WTC11 (cell line): ENCODE results near the gene DNAH5. TPM values are rescaled to one million over a fixed set of nuclear protein-coding genes. Genes with fewer than 3 reads are reported as not detected.
A peak's percentile ranks its signal among the peaks of the same experiment; 100 is the strongest.

Experiments
- ATAC-seq: fragments of 200-7000 bp; cut with Tn5 transposase; 2 replicates; pipeline ENCODE4 v1.10.0; 2021; ENCODE audit warnings: mild to moderate bottlenecking, moderate library complexity
- CTCF ChIA-PET: fragments of 300-600 bp; sonication (Branson Sonifier 250); formaldehyde crosslinking; loops from one replicate; lab custom pipeline; 2021; ENCODE audit warnings: antibody characterized with exemption; lab: Charles Lee
- POLR2A ChIA-PET: fragments of 350-600 bp; sonication (Branson Sonifier 250); formaldehyde crosslinking; loops from one replicate; lab custom pipeline; 2021; ENCODE audit warnings: antibody characterized with exemption; lab: Charles Lee
- DNase-seq: peaks from one replicate; pipeline ENCODE4 v3.0.0; 2021; ENCODE audit warnings: low spot score
- H3K27ac Mint-ChIP-seq: 2 replicates; pipeline ENCODE4 v1.8.0; 2021; ENCODE audit warnings: mixed read lengths
- H3K27me3 Mint-ChIP-seq: 2 replicates; pipeline ENCODE4 v1.8.0; 2021; ENCODE audit warnings: low read depth, mild to moderate bottlenecking, moderate library complexity, mixed read lengths
- H3K36me3 Mint-ChIP-seq: 2 replicates; pipeline ENCODE4 v1.8.0; 2021; ENCODE audit warnings: mixed read lengths
- H3K4me1 Mint-ChIP-seq: 2 replicates; pipeline ENCODE4 v1.8.0; 2022; ENCODE audit warnings: mixed read lengths
- H3K4me3 Mint-ChIP-seq: 2 replicates; pipeline ENCODE4 v1.8.0; 2021; ENCODE audit warnings: mild to moderate bottlenecking, moderate library complexity, mixed read lengths
- H3K9me3 Mint-ChIP-seq: 2 replicates; pipeline ENCODE4 v1.8.0; 2021; ENCODE audit warnings: mixed read lengths
- AFF4 ChIP-seq: sonication (generic); formaldehyde crosslinking; IDR thresholded peaks from 2 replicates; pipeline ENCODE4 v1.8.1; 2023; ENCODE audit warnings: mild to moderate bottlenecking, missing genetic modification reagents, borderline replicate concordance
- CTCF ChIP-seq: fragments of 200-600 bp; IDR thresholded peaks from 2 replicates; pipeline ENCODE4 v1.8.0; 2022; ENCODE audit warnings: antibody characterized with exemption
- ELF4 ChIP-seq: sonication (generic); formaldehyde crosslinking; IDR thresholded peaks from 2 replicates; pipeline ENCODE4 v1.8.1; 2022; ENCODE audit warnings: low read depth, mild to moderate bottlenecking, moderate library complexity, missing genetic modification reagents
- ETV6 ChIP-seq: sonication (generic); formaldehyde crosslinking; IDR thresholded peaks from 2 replicates; pipeline ENCODE4 v1.8.1; 2022; ENCODE audit warnings: mild to moderate bottlenecking, missing genetic modification reagents
- IRF2 ChIP-seq: sonication (generic); formaldehyde crosslinking; IDR thresholded peaks from 2 replicates; pipeline ENCODE4 v1.8.0; 2022; ENCODE audit warnings: low read depth, missing genetic modification reagents, borderline replicate concordance
- NR3C1 ChIP-seq: sonication (generic); formaldehyde crosslinking; conservative IDR thresholded peaks from 2 replicates; pipeline ENCODE4 v1.8.1; 2023; ENCODE audit warnings: low read depth, mild to moderate bottlenecking, missing genetic modification reagents
- PREB ChIP-seq: sonication (generic); formaldehyde crosslinking; IDR thresholded peaks from 2 replicates; pipeline ENCODE4 v1.8.1; 2022; ENCODE audit warnings: mild to moderate bottlenecking, missing genetic modification reagents, moderate library complexity, borderline replicate concordance
- RORB ChIP-seq: fragments of 250-450 bp; sonication (Bioruptor Pico); IDR thresholded peaks from 2 replicates; pipeline ENCODE4 v1.9.0; 2021; ENCODE audit warnings: mild to moderate bottlenecking
- SOX15 ChIP-seq: fragments of 250-450 bp; sonication (Bioruptor Pico); IDR thresholded peaks from 2 replicates; pipeline ENCODE4 v1.9.0; 2021; ENCODE audit warnings: mild to moderate bottlenecking
- STAT6 ChIP-seq: sonication (generic); formaldehyde crosslinking; conservative IDR thresholded peaks from 2 replicates; pipeline ENCODE4 v1.8.1; 2023; ENCODE audit warnings: mild to moderate bottlenecking, low read depth, missing genetic modification reagents, moderate library complexity
- ZNF121 ChIP-seq: sonication (generic); formaldehyde crosslinking; IDR thresholded peaks from 2 replicates; pipeline ENCODE4 v1.8.0; 2023; ENCODE audit warnings: missing genetic modification reagents
- ZNF317 ChIP-seq: sonication (generic); formaldehyde crosslinking; IDR thresholded peaks from 2 replicates; pipeline ENCODE4 v1.8.1; 2023; ENCODE audit warnings: low read depth, mild to moderate bottlenecking, moderate library complexity, missing genetic modification reagents, borderline replicate concordance
- total RNA-seq: library from RNA; stranded (reverse); gene quantifications from 3 replicates; pipeline ENCODE4 v1.2.3, GENCODE V29; 2021
- TF ChIP-seq, protein P1 (sequence below): sonication (generic); formaldehyde crosslinking; IDR thresholded peaks from 2 replicates; pipeline ENCODE4 v1.8.1; 2023; ENCODE audit warnings: mild to moderate bottlenecking, missing genetic modification reagents
- TF ChIP-seq, protein P2 (sequence below): sonication (generic); formaldehyde crosslinking; IDR thresholded peaks from 2 replicates; pipeline ENCODE4 v1.8.1; 2022; ENCODE audit warnings: missing genetic modification reagents, borderline replicate concordance
- TF ChIP-seq, protein P3 (sequence below): fragments of 250-450 bp; sonication (Bioruptor Pico); IDR thresholded peaks from 2 replicates; pipeline ENCODE4 v1.9.0; 2021; ENCODE audit warnings: mild to moderate bottlenecking

DNAH5 gene
- total RNA-seq, 1 experiment from 2014 or later = 0.35 TPM

GRCh38 chr5:13749766-13750165 is 194.7 kb downstream of the DNAH5 start (continued):
- TF ChIP-seq RORB (CRISPR knock-in tag) (no peak), STAT6 (CRISPR knock-in tag) (no peak)
- TF ChIP-seq, protein P1, sequence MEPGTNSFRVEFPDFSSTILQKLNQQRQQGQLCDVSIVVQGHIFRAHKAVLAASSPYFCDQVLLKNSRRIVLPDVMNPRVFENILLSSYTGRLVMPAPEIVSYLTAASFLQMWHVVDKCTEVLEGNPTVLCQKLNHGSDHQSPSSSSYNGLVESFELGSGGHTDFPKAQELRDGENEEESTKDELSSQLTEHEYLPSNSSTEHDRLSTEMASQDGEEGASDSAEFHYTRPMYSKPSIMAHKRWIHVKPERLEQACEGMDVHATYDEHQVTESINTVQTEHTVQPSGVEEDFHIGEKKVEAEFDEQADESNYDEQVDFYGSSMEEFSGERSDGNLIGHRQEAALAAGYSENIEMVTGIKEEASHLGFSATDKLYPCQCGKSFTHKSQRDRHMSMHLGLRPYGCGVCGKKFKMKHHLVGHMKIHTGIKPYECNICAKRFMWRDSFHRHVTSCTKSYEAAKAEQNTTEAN (CRISPR knock-in tag) = no peak
- TF ChIP-seq, all 79 proteins: peak for 0

GRCh38 chr5:13746026-13746425 is 198.5 kb downstream of the DNAH5 start:
- Mint-ChIP-seq H3K27ac (0 out of 2 replicates have a peak overlapping the region, but pooled peaks have one; percentile 10), H3K4me1 (peaks cover 15% of the 10 kb centered on the region), H3K4me3 (no peak overlapping the region), H3K27me3 (no peaks in the 10 kb centered on the region), H3K36me3 (no peaks in the 10 kb centered on the region), H3K9me3 (peaks cover 7% of the 10 kb centered on the region; the same call in 1 of the 2 replicates)
- TF ChIP-seq ZNF121 (CRISPR knock-in tag) (no peak), NR3C1 (CRISPR knock-in tag) (no peak), RORB (CRISPR knock-in tag) (no peak), ETV6 (no peak), AFF4 (CRISPR knock-in tag) (no peak), SOX15 (CRISPR knock-in tag) (no peak), IRF2 (CRISPR knock-in tag) (no peak), STAT6 (CRISPR knock-in tag) (no peak), ZNF317 (CRISPR knock-in tag) (no peak), ELF4 (CRISPR knock-in tag) (no peak), PREB (CRISPR knock-in tag) (no peak), CTCF (no peak)
- TF ChIP-seq, protein P2, sequence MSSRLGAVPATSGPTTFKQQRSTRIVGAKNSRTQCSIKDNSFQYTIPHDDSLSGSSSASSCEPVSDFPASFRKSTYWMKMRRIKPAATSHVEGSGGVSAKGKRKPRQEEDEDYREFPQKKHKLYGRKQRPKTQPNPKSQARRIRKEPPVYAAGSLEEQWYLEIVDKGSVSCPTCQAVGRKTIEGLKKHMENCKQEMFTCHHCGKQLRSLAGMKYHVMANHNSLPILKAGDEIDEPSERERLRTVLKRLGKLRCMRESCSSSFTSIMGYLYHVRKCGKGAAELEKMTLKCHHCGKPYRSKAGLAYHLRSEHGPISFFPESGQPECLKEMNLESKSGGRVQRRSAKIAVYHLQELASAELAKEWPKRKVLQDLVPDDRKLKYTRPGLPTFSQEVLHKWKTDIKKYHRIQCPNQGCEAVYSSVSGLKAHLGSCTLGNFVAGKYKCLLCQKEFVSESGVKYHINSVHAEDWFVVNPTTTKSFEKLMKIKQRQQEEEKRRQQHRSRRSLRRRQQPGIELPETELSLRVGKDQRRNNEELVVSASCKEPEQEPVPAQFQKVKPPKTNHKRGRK = no peak
- TF ChIP-seq, protein P3, sequence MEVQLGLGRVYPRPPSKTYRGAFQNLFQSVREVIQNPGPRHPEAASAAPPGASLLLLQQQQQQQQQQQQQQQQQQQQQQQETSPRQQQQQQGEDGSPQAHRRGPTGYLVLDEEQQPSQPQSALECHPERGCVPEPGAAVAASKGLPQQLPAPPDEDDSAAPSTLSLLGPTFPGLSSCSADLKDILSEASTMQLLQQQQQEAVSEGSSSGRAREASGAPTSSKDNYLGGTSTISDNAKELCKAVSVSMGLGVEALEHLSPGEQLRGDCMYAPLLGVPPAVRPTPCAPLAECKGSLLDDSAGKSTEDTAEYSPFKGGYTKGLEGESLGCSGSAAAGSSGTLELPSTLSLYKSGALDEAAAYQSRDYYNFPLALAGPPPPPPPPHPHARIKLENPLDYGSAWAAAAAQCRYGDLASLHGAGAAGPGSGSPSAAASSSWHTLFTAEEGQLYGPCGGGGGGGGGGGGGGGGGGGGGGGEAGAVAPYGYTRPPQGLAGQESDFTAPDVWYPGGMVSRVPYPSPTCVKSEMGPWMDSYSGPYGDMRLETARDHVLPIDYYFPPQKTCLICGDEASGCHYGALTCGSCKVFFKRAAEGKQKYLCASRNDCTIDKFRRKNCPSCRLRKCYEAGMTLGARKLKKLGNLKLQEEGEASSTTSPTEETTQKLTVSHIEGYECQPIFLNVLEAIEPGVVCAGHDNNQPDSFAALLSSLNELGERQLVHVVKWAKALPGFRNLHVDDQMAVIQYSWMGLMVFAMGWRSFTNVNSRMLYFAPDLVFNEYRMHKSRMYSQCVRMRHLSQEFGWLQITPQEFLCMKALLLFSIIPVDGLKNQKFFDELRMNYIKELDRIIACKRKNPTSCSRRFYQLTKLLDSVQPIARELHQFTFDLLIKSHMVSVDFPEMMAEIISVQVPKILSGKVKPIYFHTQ (CRISPR knock-in tag) = no peak
- CTCF ChIA-PET = no interaction called here
- ATAC-seq (no peak), DNase-seq (no peak)
- POLR2A ChIA-PET = no interaction called here
